Vagina (tissue), 2 donors: ENCODE measurements around the gene DOK7.

Source experiments
- POLR2A ChIP-seq, 2 donors: fragments of 450-650 bp; IDR thresholded peaks; one replicate each; pipeline ENCODE4 v1.6.1; 2017; ENCODE audit warnings: antibody characterized with exemption in 2 of 2, mild to moderate bottlenecking in 2 of 2, moderate library complexity in 2 of 2
- POLR2AphosphoS5 ChIP-seq, 2 donors: sonication (generic); formaldehyde crosslinking; IDR thresholded peaks; one replicate each; pipeline ENCODE4 v1.9.0; 2017; ENCODE audit warnings: antibody characterized with exemption in 2 of 2, mild to moderate bottlenecking in 2 of 2, low read depth in 1 of 2; ENCODE audit not compliant: insufficient read depth in 1 of 2
- TF ChIP-seq, protein P1 (sequence below), 3 experiments: fragments of 450-650 bp in 2 of 3; fragments of 200-600 bp in 1 of 3; sonication (generic) in 1 of 3; IDR thresholded peaks; one replicate each; pipeline ENCODE4 v1.5.1; 2017 to 2019; ENCODE audit warnings: antibody characterized with exemption in 3 of 3, mild to moderate bottlenecking in 2 of 3, moderate library complexity in 2 of 3

DNA sequence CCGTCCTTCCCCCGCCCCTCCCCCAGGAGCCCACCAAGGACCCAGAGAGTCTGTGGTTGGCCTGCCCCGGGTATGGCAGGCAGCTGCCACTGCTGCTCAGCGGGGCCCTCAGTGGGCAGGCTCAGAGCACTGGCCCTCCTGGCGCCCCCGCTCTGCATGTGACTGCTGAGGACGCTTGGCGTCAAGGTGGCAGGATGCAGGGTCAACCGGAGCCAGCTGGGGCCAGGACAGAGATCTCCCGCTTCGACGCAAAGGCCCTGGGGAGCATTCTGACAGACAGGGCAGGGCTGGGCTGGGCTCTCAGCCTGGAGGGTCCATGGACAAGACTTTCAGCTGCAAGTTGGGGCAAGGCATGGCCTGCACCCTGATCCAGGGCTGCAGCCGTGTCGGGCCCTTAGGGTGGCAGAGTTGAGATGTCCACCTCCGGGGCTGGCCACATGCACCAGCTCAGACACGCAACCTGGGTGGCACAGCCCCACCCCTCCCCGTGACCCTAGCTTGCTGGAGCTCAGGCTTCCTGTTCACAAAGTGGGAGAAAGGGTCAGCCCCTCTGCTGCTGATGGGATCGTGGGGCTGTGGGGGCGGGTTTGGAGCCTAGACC, 38.8 kb downstream of the DOK7 start:
- TF ChIP-seq POLR2A (IDR thresholded peaks at IDR 0.05) (no peak), POLR2AphosphoS5 (IDR thresholded peaks at IDR 0.05; ENCODE audit: insufficient read depth in 1 of 2, low read depth in 1 of 2) (no peak)
- TF ChIP-seq, protein P1, sequence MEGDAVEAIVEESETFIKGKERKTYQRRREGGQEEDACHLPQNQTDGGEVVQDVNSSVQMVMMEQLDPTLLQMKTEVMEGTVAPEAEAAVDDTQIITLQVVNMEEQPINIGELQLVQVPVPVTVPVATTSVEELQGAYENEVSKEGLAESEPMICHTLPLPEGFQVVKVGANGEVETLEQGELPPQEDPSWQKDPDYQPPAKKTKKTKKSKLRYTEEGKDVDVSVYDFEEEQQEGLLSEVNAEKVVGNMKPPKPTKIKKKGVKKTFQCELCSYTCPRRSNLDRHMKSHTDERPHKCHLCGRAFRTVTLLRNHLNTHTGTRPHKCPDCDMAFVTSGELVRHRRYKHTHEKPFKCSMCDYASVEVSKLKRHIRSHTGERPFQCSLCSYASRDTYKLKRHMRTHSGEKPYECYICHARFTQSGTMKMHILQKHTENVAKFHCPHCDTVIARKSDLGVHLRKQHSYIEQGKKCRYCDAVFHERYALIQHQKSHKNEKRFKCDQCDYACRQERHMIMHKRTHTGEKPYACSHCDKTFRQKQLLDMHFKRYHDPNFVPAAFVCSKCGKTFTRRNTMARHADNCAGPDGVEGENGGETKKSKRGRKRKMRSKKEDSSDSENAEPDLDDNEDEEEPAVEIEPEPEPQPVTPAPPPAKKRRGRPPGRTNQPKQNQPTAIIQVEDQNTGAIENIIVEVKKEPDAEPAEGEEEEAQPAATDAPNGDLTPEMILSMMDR (IDR thresholded peaks at IDR 0.05): no peak
